SHP77 (cell line): Measurements from ENCODE around the gene ERBB3.
A peak's percentile ranks its signal among the peaks of the same experiment; 100 is the strongest.

ENCODE experiments used
- DNase-seq, 2 experiments: peaks; one replicate each; lab custom pipeline; 2025; lab: John Stamatoyannopoulos, UW

Gene ERBB3

DNA sequence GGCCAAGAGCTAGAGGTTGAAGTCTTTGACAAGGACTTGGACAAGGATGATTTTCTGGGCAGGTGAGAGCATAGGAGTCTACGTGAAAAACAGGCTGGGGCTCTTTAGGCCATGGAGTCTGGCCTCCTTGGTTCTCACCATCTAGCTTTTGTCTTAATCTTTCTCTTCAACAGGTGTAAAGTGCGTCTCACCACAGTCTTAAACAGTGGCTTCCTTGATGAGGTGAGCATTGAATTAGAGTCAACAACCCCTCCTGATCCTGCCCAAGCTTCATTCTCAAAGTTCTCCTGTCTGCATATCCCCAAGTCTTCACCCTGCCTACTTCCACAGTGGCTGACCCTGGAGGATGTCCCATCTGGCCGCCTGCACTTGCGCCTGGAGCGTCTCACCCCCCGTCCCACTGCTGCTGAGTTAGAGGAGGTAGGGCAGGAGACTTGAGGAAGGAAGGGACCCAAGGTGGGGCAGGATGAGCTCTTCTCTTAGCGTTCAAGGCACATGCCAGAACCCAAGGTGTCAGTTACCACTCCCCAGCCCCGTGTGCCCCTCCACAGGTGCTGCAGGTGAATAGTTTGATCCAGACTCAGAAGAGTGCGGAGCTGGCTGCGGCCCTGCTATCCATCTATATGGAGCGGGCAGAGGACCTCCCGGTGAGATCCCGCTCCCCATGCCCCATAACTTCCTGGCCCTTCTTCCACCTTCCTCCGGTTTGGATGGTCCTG is 58.0 kb downstream of the ERBB3 start:
- no peak for DNase-seq

GRCh38 chr12:56141946-56142784 is 62.2 kb downstream of the ERBB3 start:
- no peak for DNase-seq

DNA sequence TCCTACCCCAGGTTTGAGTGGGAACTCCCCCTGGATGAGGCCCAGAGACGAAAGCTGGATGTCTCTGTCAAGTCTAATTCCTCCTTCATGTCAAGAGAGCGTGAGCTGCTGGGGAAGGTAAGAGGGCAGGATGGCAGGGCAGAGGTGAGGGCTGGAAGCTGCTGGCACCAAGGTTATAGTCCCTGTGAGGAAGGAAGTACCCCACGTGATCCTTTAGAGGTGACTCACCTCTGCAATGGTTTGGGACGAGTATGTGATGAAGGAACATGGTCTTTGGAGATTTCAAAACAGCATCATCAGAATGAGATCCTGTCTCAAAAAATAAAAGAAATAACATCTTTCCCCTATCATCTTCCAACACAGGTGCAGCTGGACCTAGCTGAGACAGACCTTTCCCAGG is 63.3 kb downstream of the ERBB3 start:
- no peak for DNase-seq

DNA sequence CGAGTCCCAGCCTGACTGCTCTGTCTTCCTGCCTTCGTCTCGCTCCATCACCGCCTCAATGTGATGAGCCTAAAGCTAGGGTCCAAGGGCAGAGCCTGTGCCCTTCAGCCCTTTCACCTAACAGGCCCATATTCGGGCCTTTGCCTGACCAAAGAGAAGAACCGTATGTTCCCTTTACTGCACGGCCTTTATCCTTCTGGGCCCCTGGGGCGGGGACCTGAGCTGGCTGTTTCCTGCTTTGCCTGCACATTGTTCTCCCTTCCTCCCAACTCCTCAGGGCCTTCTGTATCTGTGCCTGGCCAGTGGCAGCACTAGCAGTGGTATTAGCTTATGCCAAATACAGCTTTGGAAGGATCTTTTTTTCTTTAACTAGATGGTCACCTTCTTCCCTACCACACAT is 63.9 kb downstream of the ERBB3 start:
- no peak for DNase-seq

DNA sequence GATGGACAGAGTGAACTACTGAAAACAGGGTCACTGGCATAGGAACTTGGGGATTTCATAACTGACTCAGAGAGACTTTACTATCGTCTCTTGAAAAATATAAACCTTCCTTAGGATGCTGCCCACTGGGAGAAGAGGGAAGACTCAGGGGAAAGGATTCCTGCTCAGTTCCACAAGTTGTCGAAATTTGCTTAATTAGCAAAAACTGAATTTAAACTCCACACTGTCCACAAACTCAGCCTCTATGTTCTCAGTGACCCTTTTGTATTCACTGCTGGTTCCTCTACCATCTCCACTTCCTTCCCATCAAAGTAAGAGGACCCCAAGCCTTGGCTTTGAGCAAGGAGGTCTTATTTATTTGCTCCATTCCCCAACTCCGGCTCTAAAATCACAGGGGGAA is 65.3 kb downstream of the ERBB3 start:
- DNase-seq = no peak

DNA sequence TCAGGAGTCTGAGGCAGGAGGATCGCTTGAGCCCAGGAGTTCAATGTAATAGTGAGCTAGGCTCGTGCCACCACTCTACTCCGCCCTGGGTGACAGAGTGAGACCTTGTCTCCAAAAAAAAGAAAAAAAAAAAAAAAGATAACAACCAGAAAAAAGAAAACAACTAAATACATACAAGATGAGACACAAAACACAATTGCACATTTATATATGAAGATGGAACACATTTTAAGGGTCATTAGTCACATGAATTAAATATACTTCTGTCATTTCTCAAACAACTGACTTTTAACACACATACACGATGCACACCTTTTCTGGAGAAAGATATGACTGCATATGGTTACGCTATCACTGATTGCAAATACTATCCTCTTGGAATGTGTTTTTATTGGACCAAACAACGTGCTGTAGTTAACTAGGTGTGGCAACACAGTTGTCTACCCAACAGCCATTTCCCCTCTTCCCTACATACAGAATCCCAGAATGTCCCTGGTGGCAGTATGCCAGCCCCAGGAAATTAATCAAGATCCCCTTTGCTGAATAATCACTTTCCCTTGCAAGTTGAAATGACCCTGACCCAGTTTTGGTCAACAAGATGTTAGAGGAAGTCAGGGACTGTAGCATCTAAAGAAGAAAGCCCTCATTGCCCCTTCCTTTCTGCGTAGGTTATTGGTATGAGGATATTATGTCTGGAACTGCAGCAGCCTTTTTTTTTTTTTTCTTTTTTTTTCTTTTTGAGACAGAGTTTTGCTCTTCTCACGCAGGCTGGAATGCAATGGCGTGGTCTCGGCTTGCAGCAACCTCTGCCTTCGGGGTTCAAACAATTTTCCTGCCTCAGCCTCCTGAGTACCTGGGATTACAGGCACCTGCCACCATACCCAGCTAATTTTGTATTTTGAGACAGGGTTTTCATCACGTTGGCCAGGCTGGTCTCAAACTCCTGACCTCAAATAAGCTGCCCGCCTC is 66.8 kb downstream of the ERBB3 start:
- DNase-seq = no peak

DNA sequence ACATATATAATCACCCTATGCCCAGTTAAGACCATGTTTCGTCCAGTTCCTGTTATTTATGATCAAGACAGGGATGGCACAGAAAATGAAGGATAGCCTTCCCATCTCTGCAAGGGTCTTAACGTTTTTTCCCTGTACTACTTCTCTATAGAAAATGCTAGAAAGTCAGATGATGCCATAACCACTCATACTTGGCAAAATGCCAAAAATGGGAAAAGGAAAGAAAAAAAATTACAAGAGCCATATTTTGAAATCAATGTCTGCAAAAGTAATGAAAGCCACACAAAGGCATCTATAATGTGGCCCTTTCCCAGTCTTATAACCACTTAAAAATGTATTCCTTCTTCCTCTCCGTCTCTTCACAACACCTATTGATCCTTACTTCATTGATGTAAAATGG is 70.6 kb downstream of the ERBB3 start:
- no peak for DNase-seq

DNA sequence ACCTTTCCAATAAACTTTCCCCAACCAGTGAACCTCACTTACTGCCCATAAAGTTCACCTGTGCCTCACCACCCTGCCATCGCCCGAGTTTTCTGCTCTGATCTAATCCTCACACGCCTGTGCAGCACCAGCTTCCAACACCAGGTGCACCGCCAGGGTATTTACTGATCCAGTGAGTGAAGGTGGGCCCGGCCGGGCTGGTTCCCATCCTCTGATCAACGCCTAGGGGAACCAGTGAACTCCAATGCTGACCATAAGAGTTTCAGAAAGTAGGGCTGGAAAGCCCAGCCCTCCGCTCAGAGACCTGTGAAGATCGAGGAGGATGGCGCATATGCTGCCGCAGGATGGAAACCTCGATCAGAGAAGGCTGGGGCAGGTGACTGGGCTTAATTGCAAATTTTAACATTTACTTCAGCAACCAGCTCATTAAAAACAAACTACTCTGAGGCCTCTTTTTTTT is 71.7 kb downstream of the ERBB3 start:
- peak; percentile 84 for DNase-seq

GRCh38 chr12:56152132-56152755 is 72.3 kb downstream of the ERBB3 start, which contains the start of gene MYL6B:
Gene MYL6B, plus strand, starts transcription at chr12:56152587. Its CDS starts 1,332 bp downstream, at chr12:56153919.
- DNase-seq = peak; percentile 83 to 93
